HEK293 (cell line): ENCODE measurements around the gene VCAM1.

Experiments
- CTCF ChIA-PET: fragments of 350-600 bp; formaldehyde crosslinking; extraction: SDS; loops from one replicate; lab custom pipeline; 2021; ENCODE audit warnings: antibody characterized with exemption; lab: Yijun Ruan, JAX
- POLR2A ChIA-PET: fragments of 300-600 bp; formaldehyde crosslinking; extraction: SDS; loops from one replicate; lab custom pipeline; 2020; ENCODE audit warnings: antibody characterized with exemption, inconsistent platforms; lab: Yijun Ruan, JAX
- H3K27ac ChIP-seq: fragments of 200-500 bp; sonication (Bioruptor generic); 2 replicates; pipeline ENCODE4 v1.5.1; 2014; ENCODE audit warnings: low read depth, low read length, control low read depth, inconsistent platforms; ENCODE audit errors: extremely low read depth
- H3K36me3 ChIP-seq, 2 experiments: fragments of 200-500 bp in 1 of 2; sonication (Bioruptor generic) in 1 of 2; 1 replicate in 1 of 2; 2 replicates in 1 of 2; pipeline ENCODE4 v1.5.1; 2014 to 2017; ENCODE audit warnings: inconsistent platforms in 2 of 2, low read length in 2 of 2; ENCODE audit not compliant: control insufficient read depth in 2 of 2, insufficient read depth in 1 of 2
- H3K4me1 ChIP-seq: fragments of 200-500 bp; sonication (Bioruptor generic); 2 replicates; pipeline ENCODE4 v1.5.1; 2014; ENCODE audit warnings: mild to moderate bottlenecking, low read length, inconsistent platforms; ENCODE audit not compliant: control insufficient read depth, insufficient read depth
- H3K4me3 ChIP-seq: 2 replicates; pipeline ENCODE4 v1.5.1; 2011; ENCODE audit warnings: low read depth, mild to moderate bottlenecking, control low read depth, low read length, moderate library complexity
- H3K9me3 ChIP-seq: fragments of 200-500 bp; sonication (Bioruptor generic); 2 replicates; pipeline ENCODE4 v1.5.1; 2014; ENCODE audit warnings: low read depth, low read length, inconsistent platforms; ENCODE audit not compliant: control insufficient read depth, insufficient read depth
- BCL11B ChIP-seq: fragments of 450-650 bp; formaldehyde crosslinking; IDR thresholded peaks from 2 replicates; pipeline ENCODE4 v1.5.1; 2016; ENCODE audit warnings: low read depth, missing biosample characterization, missing genetic modification characterization
- GLI2 ChIP-seq: fragments of 450-650 bp; formaldehyde crosslinking; IDR thresholded peaks from 2 replicates; pipeline ENCODE4; 2017; ENCODE audit warnings: missing biosample characterization, missing genetic modification characterization, low read depth, borderline replicate concordance
- IKZF3 ChIP-seq: fragments of 450-650 bp; IDR thresholded peaks from 2 replicates; pipeline ENCODE4 v1.5.0; 2018; ENCODE audit warnings: missing biosample characterization, mild to moderate bottlenecking, missing genetic modification characterization, moderate library complexity
- MEIS1 ChIP-seq: sonication (generic); formaldehyde crosslinking; IDR thresholded peaks from 2 replicates; pipeline ENCODE4 v1.8.1; 2022; ENCODE audit warnings: missing genetic modification reagents, mild to moderate bottlenecking, borderline replicate concordance
- PRDM10 ChIP-seq: fragments of 450-650 bp; formaldehyde crosslinking; IDR thresholded peaks from 2 replicates; pipeline ENCODE4 v1.5.1; 2016; ENCODE audit warnings: missing biosample characterization, missing genetic modification characterization
- TCF7L2 ChIP-seq: IDR thresholded peaks from 2 replicates; pipeline ENCODE4 v1.6.1; 2011; ENCODE audit warnings: low read depth, mild to moderate bottlenecking, inconsistent platforms, low read length, moderate library complexity, borderline replicate concordance
- TRIM28 ChIP-seq: IDR thresholded peaks from 2 replicates; pipeline ENCODE4 v1.6.1; 2011; ENCODE audit warnings: low read length, control low read depth, borderline replicate concordance
- ZBTB49 ChIP-seq: fragments of 450-650 bp; formaldehyde crosslinking; IDR thresholded peaks from 2 replicates; pipeline ENCODE4 v1.5.1; 2016; ENCODE audit warnings: missing biosample characterization, missing genetic modification characterization, low read depth
- ZNF174 ChIP-seq: fragments of 450-650 bp; formaldehyde crosslinking; IDR thresholded peaks from 2 replicates; pipeline ENCODE4 v1.5.0; 2017; ENCODE audit warnings: missing biosample characterization, mild to moderate bottlenecking, missing genetic modification characterization
- ZNF184 ChIP-seq: fragments of 450-650 bp; IDR thresholded peaks from 2 replicates; pipeline ENCODE4 v1.5.1; 2018; ENCODE audit warnings: missing biosample characterization, mild to moderate bottlenecking, missing genetic modification characterization
- ZNF19 ChIP-seq: fragments of 450-650 bp; formaldehyde crosslinking; IDR thresholded peaks from 2 replicates; pipeline ENCODE4; 2016; ENCODE audit warnings: missing biosample characterization, missing genetic modification characterization, low read depth
- ZNF202 ChIP-seq: fragments of 450-650 bp; formaldehyde crosslinking; IDR thresholded peaks from 2 replicates; pipeline ENCODE4 v1.5.1; 2016; ENCODE audit warnings: missing biosample characterization, missing genetic modification characterization, borderline replicate concordance
- ZNF26 ChIP-seq: fragments of 450-650 bp; formaldehyde crosslinking; IDR thresholded peaks from 2 replicates; pipeline ENCODE4 v1.5.1; 2016; ENCODE audit warnings: missing biosample characterization, missing genetic modification characterization
- ZNF394 ChIP-seq: fragments of 450-650 bp; formaldehyde crosslinking; IDR thresholded peaks from 2 replicates; pipeline ENCODE4 v1.5.1; 2016; ENCODE audit warnings: missing biosample characterization, missing genetic modification characterization, mild to moderate bottlenecking, moderate library complexity, borderline replicate concordance
- ZNF426 ChIP-seq: fragments of 450-650 bp; formaldehyde crosslinking; IDR thresholded peaks from 2 replicates; pipeline ENCODE4 v1.5.1; 2017; ENCODE audit warnings: missing biosample characterization, missing genetic modification characterization, mild to moderate bottlenecking, inconsistent platforms, moderate library complexity
- ZNF433 ChIP-seq: fragments of 450-650 bp; formaldehyde crosslinking; IDR thresholded peaks from 2 replicates; pipeline ENCODE4 v1.5.1; 2016; ENCODE audit warnings: missing biosample characterization, missing genetic modification characterization, low read depth
- ZNF488 ChIP-seq: fragments of 450-650 bp; formaldehyde crosslinking; IDR thresholded peaks from 2 replicates; pipeline ENCODE4 v1.5.1; 2016; ENCODE audit warnings: missing biosample characterization, missing genetic modification characterization
- ZNF518A ChIP-seq: fragments of 450-650 bp; formaldehyde crosslinking; conservative IDR thresholded peaks from 2 replicates; pipeline ENCODE4 v1.5.1; 2016; ENCODE audit warnings: low read depth, missing biosample characterization, missing genetic modification characterization
- ZNF529 ChIP-seq: fragments of 450-650 bp; formaldehyde crosslinking; IDR thresholded peaks from 2 replicates; pipeline ENCODE4 v1.5.1; 2017; ENCODE audit warnings: missing genetic modification characterization, missing biosample characterization; ENCODE audit not compliant: insufficient replicate concordance
- ZNF560 ChIP-seq: fragments of 450-650 bp; formaldehyde crosslinking; IDR thresholded peaks from 2 replicates; pipeline ENCODE4 v1.5.1; 2017; ENCODE audit warnings: missing biosample characterization, missing genetic modification characterization, borderline replicate concordance
- ZNF621 ChIP-seq: fragments of 450-650 bp; formaldehyde crosslinking; IDR thresholded peaks from 2 replicates; pipeline ENCODE4 v1.5.1; 2017; ENCODE audit warnings: missing biosample characterization, missing genetic modification characterization
- ZNF629 ChIP-seq: fragments of 450-650 bp; formaldehyde crosslinking; IDR thresholded peaks from 2 replicates; pipeline ENCODE4 v1.5.1; 2017; ENCODE audit warnings: missing biosample characterization, missing genetic modification characterization
- ZNF654 ChIP-seq: fragments of 450-650 bp; formaldehyde crosslinking; IDR thresholded peaks from 2 replicates; pipeline ENCODE4 v1.5.1; 2016; ENCODE audit warnings: low read depth, missing biosample characterization, missing genetic modification characterization
- ZNF843 ChIP-seq: fragments of 450-650 bp; formaldehyde crosslinking; IDR thresholded peaks from 2 replicates; pipeline ENCODE4 v1.5.1; 2016; ENCODE audit warnings: missing biosample characterization, missing genetic modification characterization

VCAM1 gene

GRCh38 chr1:100721526-100722207 lies 2.1 kb downstream of the VCAM1 start (continued):
- no peak for TF ChIP-seq ZNF26 (tag by site-specific recombination)
- TF ChIP-seq ZNF621 (tag by site-specific recombination): no peak
- TF ChIP-seq ZNF529: no peak
- TF ChIP-seq ZNF433 (tag by site-specific recombination): no peak
- no peak for TF ChIP-seq ZNF426 (tag by site-specific recombination)
- TF ChIP-seq MEIS1: no peak
- no peak for TF ChIP-seq ZNF19 (tag by site-specific recombination)
- TF ChIP-seq BCL11B (tag by site-specific recombination): no peak
- no peak for TF ChIP-seq ZNF843 (tag by site-specific recombination)
- TF ChIP-seq ZNF184 (tag by site-specific recombination): no peak
- TF ChIP-seq ZNF654 (tag by site-specific recombination): no peak

- Histone ChIP-seq H3K36me3 (no peaks in the 10 kb centered on the region), H3K4me3 (no peak overlapping the region), H3K4me1 (no peaks in the 10 kb centered on the region), H3K27ac (no peak overlapping the region), H3K9me3 (no peaks in the 10 kb centered on the region)
- ChIA-PET POLR2A (no interaction called here), CTCF (no interaction called here)
- TF ChIP-seq ZNF202: no peak
- TF ChIP-seq ZNF488 (tag by site-specific recombination): no peak
- no peak for TF ChIP-seq ZBTB49 (tag by site-specific recombination)
- TF ChIP-seq ZNF629 (tag by site-specific recombination): no peak
- TF ChIP-seq ZNF174: no peak
- TF ChIP-seq TRIM28: no peak
- TF ChIP-seq ZNF560: no peak
- TF ChIP-seq PRDM10 (tag by site-specific recombination): no peak
- no peak for TF ChIP-seq ZNF518A
- TF ChIP-seq TCF7L2: no peak
- no peak for TF ChIP-seq GLI2 (tag by site-specific recombination)
- TF ChIP-seq IKZF3: no peak
- TF ChIP-seq ZNF394 (tag by site-specific recombination): no peak
Observed at GRCh38 chr1:100722221-100722620, 2.7 kb downstream of the VCAM1 start.
